Keratinocyte (primary cell): Measurements from ENCODE around the gene ANKFN1. TPM values are rescaled to one million over a fixed set of nuclear protein-coding genes. Genes with fewer than 3 reads are reported as not detected.

Experiments
- DNase-seq: peaks from one replicate; pipeline ENCODE4 v3.0.0-alpha.2; 2011; ENCODE audit warnings: low read depth, missing footprints, low spot score
- FAIRE-seq: peaks from 2 replicates; lab custom pipeline; 2011; peaks lifted over from hg19 to GRCh38; lab: Jason Lieb, UNC
- H2AFZ ChIP-seq: 2 replicates; pipeline ENCODE4 v1.6.0; 2012; ENCODE audit warnings: low read length, control low read depth, inconsistent platforms; ENCODE audit not compliant: control insufficient read depth
- H3K27ac ChIP-seq: 2 replicates; pipeline ENCODE4 v1.5.1; 2011; ENCODE audit warnings: low read length; ENCODE audit not compliant: control insufficient read depth, insufficient read depth
- H3K27me3 ChIP-seq: 3 replicates; pipeline ENCODE4 v1.6.0; 2011; ENCODE audit warnings: low read length; ENCODE audit not compliant: control insufficient read depth, insufficient read depth; ENCODE audit errors: extremely low read depth
- H3K36me3 ChIP-seq, 2 experiments: 2 replicates in 1 of 2; 3 replicates in 1 of 2; pipeline ENCODE4 v1.5.1; 2011; ENCODE audit warnings: low read length in 2 of 2, mild to moderate bottlenecking in 1 of 2; ENCODE audit not compliant: control insufficient read depth in 2 of 2, insufficient read depth in 2 of 2; ENCODE audit errors: extremely low read depth in 1 of 2
- H3K4me1 ChIP-seq: 3 replicates; pipeline ENCODE4 v1.5.1; 2011; ENCODE audit warnings: low read length; ENCODE audit not compliant: control insufficient read depth, insufficient read depth; ENCODE audit errors: extremely low read depth
- H3K4me2 ChIP-seq: 3 replicates; pipeline ENCODE4 v1.6.0; 2011; ENCODE audit warnings: low read depth, low read length; ENCODE audit not compliant: control insufficient read depth, insufficient read depth; ENCODE audit errors: extremely low read depth
- H3K4me3 ChIP-seq, 3 experiments: fragments of 200-600 bp in 1 of 3; sonication (generic) in 1 of 3; 2 replicates in 2 of 3; 3 replicates in 1 of 3; pipeline ENCODE4 v1.5.1; 2011 to 2016; ENCODE audit warnings: low read length in 3 of 3, mild to moderate bottlenecking in 3 of 3, control low read depth in 2 of 3, inconsistent platforms in 1 of 3, low read depth in 1 of 3, mixed read lengths in 1 of 3, mixed run types in 1 of 3, moderate library complexity in 1 of 3; ENCODE audit not compliant: control insufficient read depth in 2 of 3, insufficient read depth in 2 of 3; ENCODE audit errors: extremely low read depth in 1 of 3
- H3K79me2 ChIP-seq: 2 replicates; pipeline ENCODE4 v1.6.0; 2012; ENCODE audit warnings: low read length; ENCODE audit not compliant: control insufficient read depth, insufficient read depth
- H3K9ac ChIP-seq: 3 replicates; pipeline ENCODE4 v1.6.0; 2011; ENCODE audit warnings: low read length; ENCODE audit not compliant: control insufficient read depth, insufficient read depth; ENCODE audit errors: extremely low read depth
- H3K9me1 ChIP-seq: 3 replicates; pipeline ENCODE4 v1.6.0; 2011; ENCODE audit warnings: low read length; ENCODE audit not compliant: control insufficient read depth, insufficient read depth; ENCODE audit errors: extremely low read depth
- H3K9me3 ChIP-seq: 2 replicates; pipeline ENCODE4 v1.5.1; 2012; ENCODE audit warnings: low read depth, low read length; ENCODE audit not compliant: control insufficient read depth
- H4K20me1 ChIP-seq: 3 replicates; pipeline ENCODE4 v1.6.0; 2011; ENCODE audit warnings: low read length; ENCODE audit not compliant: control insufficient read depth, insufficient read depth; ENCODE audit errors: extremely low read depth
- CTCF ChIP-seq, 3 experiments: IDR thresholded peaks in 1 of 3; conservative IDR thresholded peaks in 1 of 3; optimal IDR thresholded peaks in 1 of 3; 2 replicates in 2 of 3; 3 replicates in 1 of 3; pipeline versions ENCODE3 to v1.5.1; 2011; ENCODE audit warnings: low read length in 3 of 3, mild to moderate bottlenecking in 3 of 3, moderate library complexity in 2 of 3, control low read depth in 1 of 3, inconsistent platforms in 1 of 3; ENCODE audit not compliant: insufficient read depth in 2 of 3; ENCODE audit errors: extremely low read depth in 1 of 3
- EZH2 ChIP-seq: IDR thresholded peaks from one replicate; pipeline ENCODE4 v1.6.1; 2012; ENCODE audit warnings: inconsistent platforms, mild to moderate bottlenecking, low read length, moderate library complexity
- dilution Hi-C: fragments of 300-500 bp; cut with MboI; formaldehyde crosslinking; loops from one replicate; pipeline ENCODE4 v1.7.0; 2020; ENCODE audit warnings: low sequenced_read_pairs; ENCODE audit not compliant: extremely low pct_ligation_motif_present
- polyA plus RNA-seq, 5 experiments: library from polyadenylated mRNA; depleted of rRNA in 3 of 5; stranded (reverse) in 3 of 5; stranded (forward) in 1 of 5; unstranded in 1 of 5; fragments of >200 nt; gene quantifications; 1 replicate in 1 of 5; 2 replicates in 3 of 5; 3 replicates in 1 of 5; pipeline versions ENCODE4 v1.2.1 to v1.2.3, GENCODE V29; 2011 to 2012; ENCODE audit warnings: missing spikeins in 2 of 5, low read depth in 1 of 5, low replicate concordance in 1 of 5

ANKFN1 gene
- polyA plus RNA-seq, 1 donor (not counting 4 experiments of a cell fraction or from before 2014, with no cell fraction given) = 0.12 TPM

- H3K36me3 ChIP-seq = no peaks in the 10 kb centered on the region
- DNase-seq (no peak), FAIRE-seq (no peak)
- H3K4me3 ChIP-seq = no peak overlapping the region
- dilution Hi-C loops = no loop called here
- no peaks in the 10 kb centered on the region for H3K79me2 ChIP-seq
- H2AFZ ChIP-seq = no peak overlapping the region
- no peak overlapping the region for H3K4me2 ChIP-seq
- no peaks in the 10 kb centered on the region for H3K4me1 ChIP-seq
- H4K20me1 ChIP-seq = no peaks in the 10 kb centered on the region
- no peaks in the 10 kb centered on the region for H3K9me3 ChIP-seq
- H3K27me3 ChIP-seq = no peaks in the 10 kb centered on the region
- no peak overlapping the region for H3K9ac ChIP-seq
- TF ChIP-seq EZH2 (no peak), CTCF (optimal IDR thresholded peaks at IDR 0.05 in 1 of 3, IDR thresholded peaks at IDR 0.05 in 1 of 3, conservative IDR thresholded peaks at IDR 0.05 in 1 of 3; ENCODE audit: extremely low read depth in 1 of 3, insufficient read depth in 2 of 3, low read length in 3 of 3) (no peak)
- H3K27ac ChIP-seq = no peak overlapping the region
- H3K9me1 ChIP-seq = no peaks in the 10 kb centered on the region
Observed at GRCh38 chr17:56465886-56466285, 312.6 kb downstream of the ANKFN1 start.

DNA sequence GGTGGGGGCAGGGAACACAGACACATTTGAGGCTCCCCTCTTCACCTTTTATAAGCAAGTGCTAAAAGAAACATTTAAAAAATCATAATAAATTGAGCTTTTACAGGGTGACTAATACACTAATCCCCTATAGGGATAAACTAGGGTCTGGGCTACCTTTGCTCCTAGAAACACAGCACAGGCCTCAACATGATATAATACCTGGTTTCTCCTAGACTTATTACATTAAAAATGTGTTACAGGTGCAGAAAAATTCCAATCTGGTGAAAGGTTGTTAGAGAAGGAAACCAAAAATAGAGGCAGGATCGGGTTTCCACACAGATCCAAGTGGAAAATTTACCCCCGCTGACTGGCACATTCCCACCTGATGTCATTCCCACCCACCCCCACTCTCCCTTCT lies 315.6 kb downstream of the ANKFN1 start:
- Histone ChIP-seq H3K4me3 (no peak overlapping the region), H3K4me1 (no peaks in the 10 kb centered on the region), H3K36me3 (no peaks in the 10 kb centered on the region), H3K79me2 (no peaks in the 10 kb centered on the region), H3K9me3 (no peaks in the 10 kb centered on the region), H3K27me3 (no peaks in the 10 kb centered on the region), H3K9me1 (no peaks in the 10 kb centered on the region), H3K27ac (no peak overlapping the region), H3K4me2 (no peak overlapping the region), H2AFZ (no peak overlapping the region), H3K9ac (no peak overlapping the region), H4K20me1 (no peaks in the 10 kb centered on the region)
- FAIRE-seq = no peak
- dilution Hi-C loops = no loop called here
- no peak for TF ChIP-seq CTCF (optimal IDR thresholded peaks at IDR 0.05 in 1 of 3, IDR thresholded peaks at IDR 0.05 in 1 of 3, conservative IDR thresholded peaks at IDR 0.05 in 1 of 3; ENCODE audit: extremely low read depth in 1 of 3, insufficient read depth in 2 of 3, low read length in 3 of 3)
- no peak for TF ChIP-seq EZH2
- no peak for DNase-seq
